GM19324 (cell line): Measurements from ENCODE around the gene CELSR2.
"Not testable (repeated sequence)": the region's sequence is repeated elsewhere in the genome, so short reads cannot be mapped to it uniquely, and the experiment has no call there.

Source experiments
- ATAC-seq: cut with Tn5 transposase; IDR thresholded peaks from one replicate; pipeline ENCODE4 v1.9.1; 2021; ENCODE audit warnings: mild to moderate bottlenecking, moderate library complexity; ENCODE audit not compliant: unreplicated experiment, low FRiP score

The CELSR2 gene

GRCh38 chr1:109275706-109276345, 26.5 kb downstream of the CELSR2 start:
- no peak for ATAC-seq

GRCh38 chr1:109277434-109278204, 28.3 kb downstream of the CELSR2 start:
- ATAC-seq, result no peak

- ATAC-seq, result no peak
These were observed 30.4 kb downstream of the CELSR2 start for GRCh38 chr1:109279615-109280278.

GRCh38 chr1:109280862-109281261, 31.5 kb downstream of the CELSR2 start:
- no peak for ATAC-seq

- ATAC-seq, result no peak
These were observed 32.5 kb downstream of the CELSR2 start for GRCh38 chr1:109281680-109282496.

- no peak for ATAC-seq
These were observed 33.2 kb downstream of the CELSR2 start for GRCh38 chr1:109282497-109282951.

- peak; percentile 97 for ATAC-seq
These were observed 33.8 kb downstream of the CELSR2 start, which contains the start of gene PSRC1 for GRCh38 chr1:109282952-109283747. Gene PSRC1 (minus strand): TSS chr1:109283145.

- ATAC-seq, result no peak
These were observed 34.6 kb downstream of the CELSR2 start for GRCh38 chr1:109283748-109284600.

GRCh38 chr1:109286762-109287161, 37.4 kb downstream of the CELSR2 start:
- ATAC-seq, result not testable (repeated sequence)

- no peak for ATAC-seq
These were observed 40.8 kb downstream of the CELSR2 start for GRCh38 chr1:109290137-109290536.

GRCh38 chr1:109290998-109291397, 41.7 kb downstream of the CELSR2 start:
- ATAC-seq, result no peak

GRCh38 chr1:109292364-109292763, 43.0 kb downstream of the CELSR2 start:
- ATAC-seq, result no peak

GRCh38 chr1:109293026-109293425, 43.7 kb downstream of the CELSR2 start:
- ATAC-seq, result no peak

GRCh38 chr1:109294481-109294880, 45.1 kb downstream of the CELSR2 start:
- no peak for ATAC-seq

GRCh38 chr1:109295712-109296415, 46.5 kb downstream of the CELSR2 start:
- ATAC-seq, result no peak

GRCh38 chr1:109296782-109297181, 47.4 kb downstream of the CELSR2 start:
- ATAC-seq, result no peak

GRCh38 chr1:109298666-109299557, 49.6 kb downstream of the CELSR2 start:
- no peak for ATAC-seq
